Melanocyte of skin (primary cell): ENCODE data around the gene TMCO6. TPM values are rescaled to one million over a fixed set of nuclear protein-coding genes. Genes with fewer than 3 reads are reported as not detected.

ENCODE experiments used
- total RNA-seq, 2 donors: library from RNA; depleted of rRNA; stranded (reverse); fragments of >200 nt; gene quantifications; 2 replicates each; pipeline ENCODE4 v1.2.3, GENCODE V29; 2012

The TMCO6 gene
- 10 to 100 TPM; 12.7 to 14.8 TPM for total RNA-seq

GRCh38 chr5:140639148-140639981 lies at the start of gene TMCO6:
Gene TMCO6 (plus strand): TSS chr5:140639451. CDS start chr5:140639528, 77 bp downstream.

DNA sequence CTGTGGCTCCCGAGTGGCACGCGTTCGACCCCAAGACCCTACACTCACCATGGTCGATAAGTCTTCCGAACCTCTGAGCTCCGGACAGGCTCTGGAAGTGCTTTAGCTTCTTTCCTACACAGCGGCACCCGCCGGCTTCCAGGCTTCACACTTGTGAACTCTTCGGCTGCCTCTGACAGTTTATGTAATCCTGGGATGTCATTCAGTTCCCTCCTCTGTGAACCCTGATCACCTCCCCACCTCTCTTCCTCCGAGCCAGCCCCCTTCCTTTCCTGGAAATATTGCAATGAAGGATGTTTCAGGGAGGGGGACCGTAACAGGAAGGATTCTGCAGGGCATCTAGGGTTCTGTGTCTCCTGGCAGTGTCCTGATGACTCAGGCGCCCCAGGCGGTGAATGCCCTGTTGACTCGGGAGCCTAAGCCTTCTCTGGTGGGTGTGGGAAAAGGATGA lies 6.2 kb upstream of the TMCO6 start, which contains the start of gene CD14:
TSS of gene CD14 (minus strand) at position 155 of the 451 bp plus-strand sequence. CDS start at position 51, 104 bp downstream.

DNA sequence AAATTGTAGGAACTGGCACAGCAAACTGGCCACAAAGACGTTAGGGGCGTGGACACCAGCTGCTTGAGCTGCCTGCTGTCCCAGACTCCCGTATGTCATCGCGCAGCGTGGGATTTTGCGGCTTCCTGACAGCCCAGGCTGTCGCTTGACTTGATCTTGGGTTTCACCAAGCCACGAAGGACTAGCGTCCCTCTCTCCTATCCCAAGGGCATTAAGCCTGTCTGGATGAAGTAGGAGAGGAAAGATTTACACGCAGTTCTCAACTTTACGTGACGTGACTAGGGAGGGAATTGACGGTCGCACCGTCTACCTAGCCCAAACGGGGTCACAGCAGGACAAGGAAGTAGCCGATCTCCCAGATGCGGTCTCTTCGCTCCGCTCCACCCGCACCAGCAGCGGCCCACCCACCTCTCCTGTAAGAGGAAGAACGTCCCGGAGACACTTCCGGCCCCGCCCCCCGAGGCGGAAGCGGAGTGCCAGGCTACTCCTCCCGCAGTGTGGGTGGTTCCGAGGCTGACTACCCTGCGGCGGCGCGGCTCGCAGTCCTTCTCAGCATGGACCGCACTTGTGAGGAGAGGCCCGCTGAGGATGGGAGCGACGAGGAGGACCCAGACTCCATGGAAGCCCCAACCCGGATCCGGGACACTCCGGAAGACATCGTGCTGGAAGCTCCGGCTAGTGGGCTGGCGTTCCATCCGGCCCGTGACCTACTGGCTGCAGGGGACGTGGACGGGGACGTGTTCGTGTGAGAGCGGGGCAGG lies 25.3 kb downstream of the TMCO6 start, which contains the start of gene WDR55:
TSS of gene WDR55 (plus strand) at position 546 of the 761 bp plus-strand sequence. CDS start at position 555, 9 bp downstream.

DNA sequence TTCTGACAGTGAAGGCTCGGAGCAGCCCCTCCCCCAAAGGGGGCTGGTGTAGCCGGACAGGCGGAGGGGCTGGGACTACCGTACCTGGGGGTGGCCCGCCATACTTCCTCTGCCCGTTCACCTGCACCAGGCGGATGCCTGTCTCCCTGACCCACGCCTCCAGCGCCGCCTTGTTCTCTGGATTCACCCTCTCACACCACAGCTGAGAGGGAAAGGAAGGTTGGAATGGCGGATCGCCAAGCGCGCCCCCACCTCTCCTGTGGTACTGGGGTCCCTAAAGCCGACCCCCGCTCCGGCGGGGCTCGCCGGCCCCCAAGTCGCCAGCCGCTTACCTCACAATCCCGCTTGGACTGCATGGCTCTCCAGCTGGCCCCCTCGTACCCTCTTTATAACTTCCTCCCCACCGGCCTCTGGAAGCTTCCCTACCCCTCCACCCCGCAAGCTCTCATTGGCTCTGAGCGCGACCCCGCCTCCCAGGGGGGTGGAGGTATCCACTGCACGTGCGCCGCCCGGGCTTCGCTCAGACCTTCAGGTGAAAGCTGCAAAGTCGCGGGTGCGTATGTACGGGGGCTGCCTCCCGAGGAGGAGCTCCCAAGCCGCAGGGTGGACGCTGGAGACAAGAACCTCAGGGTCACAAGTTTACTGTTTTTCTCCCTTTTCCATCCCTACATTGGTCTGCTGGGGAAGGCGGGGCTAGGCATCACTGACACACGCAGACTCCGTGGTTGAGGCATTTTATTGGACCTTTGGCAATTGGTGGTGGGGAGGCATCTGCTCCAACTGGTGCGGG lies 34.1 kb downstream of the TMCO6 start, which contains the start of gene DND1:
TSS of gene DND1 (minus strand) at position 390 of the 790 bp plus-strand sequence. CDS start at position 356, 34 bp downstream.

DNA sequence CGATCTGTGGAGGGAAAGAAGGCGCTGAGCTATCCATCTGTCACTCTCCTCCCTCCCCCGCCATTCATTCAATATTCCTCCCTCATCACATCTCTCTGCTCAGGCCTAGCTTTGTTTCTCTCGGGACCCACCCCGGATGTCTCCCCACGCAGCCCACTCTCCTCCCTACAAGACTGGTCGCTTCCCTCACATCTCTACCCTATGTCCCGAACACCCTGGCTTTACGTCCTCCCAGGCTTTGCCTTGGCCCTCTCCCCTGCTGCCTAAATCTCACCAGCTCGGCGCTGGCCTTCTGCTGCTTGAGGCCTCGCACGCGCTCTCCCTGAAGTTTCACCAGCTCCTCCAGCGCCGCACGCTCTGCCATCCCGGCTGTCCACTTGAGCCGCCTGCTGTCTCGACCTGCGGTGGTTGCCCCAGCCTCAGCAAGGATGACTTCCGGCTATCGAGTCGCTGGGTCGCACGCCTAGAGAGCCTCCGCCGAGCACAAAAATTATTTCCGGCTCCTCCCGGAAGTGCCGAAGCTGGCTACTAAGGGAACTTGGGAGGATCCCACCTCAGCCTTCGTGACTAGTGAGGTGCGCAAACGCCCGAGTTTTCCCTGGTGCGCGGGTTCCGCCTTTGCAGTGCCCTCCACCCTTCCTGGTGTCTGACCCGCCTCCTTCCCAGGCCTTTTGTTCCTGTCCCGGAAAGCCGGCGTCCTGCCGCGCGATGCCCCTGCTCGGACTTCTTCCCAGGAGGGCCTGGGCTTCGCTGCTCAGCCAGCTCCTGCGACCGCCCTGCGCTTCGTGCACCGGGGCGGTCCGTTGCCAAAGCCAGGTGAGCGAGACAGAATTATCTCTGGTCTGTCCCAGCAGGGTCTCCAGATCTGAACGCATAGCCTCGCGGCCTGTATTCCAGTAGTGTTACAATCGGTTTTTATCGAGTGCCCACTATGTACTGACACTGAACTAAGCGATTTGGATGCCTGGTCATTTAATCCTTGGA lies 52.0 kb downstream of the TMCO6 start, which contains the start of the genes HARS1 and HARS2:
TSS of gene HARS1 (minus strand) at position 430 of the 984 bp plus-strand sequence. CDS start at position 364, 66 bp downstream.
TSS of gene HARS2 (plus strand) at position 515 of the 984 bp plus-strand sequence. CDS start at position 709, 194 bp downstream.

Other genes starting within 250 kb of the TMCO6 start
- gene ANKHD1, start 237.6 kb upstream of the TMCO6 start, total RNA-seq: 10 to 100 TPM; 68.1 to 81.9 TPM
- 1 to 10 TPM; 1.7 to 4.1 TPM for gene EIF4EBP3, start 91.8 kb upstream of the TMCO6 start, total RNA-seq
- 10 to 100 TPM; 20.6 to 43.0 TPM for gene SRA1, start 82.0 kb upstream of the TMCO6 start, total RNA-seq
- gene APBB3, start 74.9 kb upstream of the TMCO6 start, total RNA-seq: 10 to 100 TPM; 10.3 to 16.9 TPM
- gene SLC35A4, start 74.6 kb upstream of the TMCO6 start, total RNA-seq: 10 to 100 TPM; 32.0 to 43.6 TPM
- gene CD14, start 6.3 kb upstream of the TMCO6 start, total RNA-seq: 1 to 10 TPM; 1.3 to 3.4 TPM
- gene NDUFA2, start 8.2 kb downstream of the TMCO6 start, total RNA-seq: 10 to 100 TPM; 41.6 to 48.0 TPM
- 10 to 100 TPM; 84.3 to 95.2 TPM for gene IK, start 8.4 kb downstream of the TMCO6 start, total RNA-seq
- 10 to 100 TPM; 32.3 to 50.3 TPM for gene WDR55, start 25.5 kb downstream of the TMCO6 start, total RNA-seq
- gene DND1, start 34.1 kb downstream of the TMCO6 start, total RNA-seq: under 1 TPM; 0.34 to 1.00 TPM
- gene HARS1, start 51.9 kb downstream of the TMCO6 start, total RNA-seq: 10 to 100 TPM; 41.0 to 68.9 TPM
- gene HARS2, start 52.0 kb downstream of the TMCO6 start, total RNA-seq: 10 to 100 TPM; 24.1 to 29.0 TPM
- 10 to 100 TPM; 23.4 to 37.0 TPM for gene ZMAT2, start 61.0 kb downstream of the TMCO6 start, total RNA-seq
- gene PCDHA1, start 146.7 kb downstream of the TMCO6 start, total RNA-seq: not detected
- gene PCDHA2, start 155.4 kb downstream of the TMCO6 start, total RNA-seq: not detected
- under 1 TPM in 1 of 2 donors, not detected in 1; under 0.01 TPM for gene PCDHA3, start 161.6 kb downstream of the TMCO6 start, total RNA-seq
- gene PCDHA4, start 167.6 kb downstream of the TMCO6 start, total RNA-seq: under 1 TPM; under 0.01 TPM
- under 1 TPM; under 0.01 TPM for gene PCDHA5, start 182.2 kb downstream of the TMCO6 start, total RNA-seq
- gene PCDHA6, start 188.5 kb downstream of the TMCO6 start, total RNA-seq: under 1 TPM in 1 of 2 donors, not detected in 1; 0.34 TPM
- gene PCDHA7, start 194.8 kb downstream of the TMCO6 start, total RNA-seq: not detected
- gene PCDHA8, start 201.7 kb downstream of the TMCO6 start, total RNA-seq: not detected
- gene PCDHA9, start 208.9 kb downstream of the TMCO6 start, total RNA-seq: not detected
- under 1 TPM in 1 of 2 donors, not detected in 1; 0.69 TPM for gene PCDHA10, start 216.4 kb downstream of the TMCO6 start, total RNA-seq
- gene PCDHA11, start 229.5 kb downstream of the TMCO6 start, total RNA-seq: under 1 TPM in 1 of 2 donors, not detected in 1; under 0.01 TPM
- gene PCDHA12, start 235.9 kb downstream of the TMCO6 start, total RNA-seq: not detected
- under 1 TPM in 1 of 2 donors, not detected in 1; under 0.01 TPM for gene PCDHA13, start 242.7 kb downstream of the TMCO6 start, total RNA-seq